Lower lobe of right lung (tissue), 2 donors: ENCODE data around the gene CRYGA. TPM values are rescaled to one million over a fixed set of nuclear protein-coding genes. Genes with fewer than 3 reads are reported as not detected.

Experiments used
- ATAC-seq, 2 donors: fragments of 200-7000 bp; cut with Tn5 transposase; one replicate each; pipeline ENCODE4 v1.9.1; 2020 to 2022; ENCODE audit warnings: mild to moderate bottlenecking in 2 of 2, moderate library complexity in 2 of 2
- DNase-seq: peaks from one replicate; pipeline ENCODE4 v3.0.0-alpha.2; 2020
- H3K27ac ChIP-seq: fragments of 200-600 bp; one replicate; pipeline ENCODE4 v1.8.0; 2022
- H3K27me3 ChIP-seq: fragments of 200-600 bp; one replicate; pipeline ENCODE4 v1.8.0; 2022; ENCODE audit warnings: low read depth
- H3K36me3 ChIP-seq: fragments of 200-600 bp; one replicate; pipeline ENCODE4 v1.8.0; 2022; ENCODE audit warnings: mild to moderate bottlenecking
- H3K4me1 ChIP-seq: fragments of 200-600 bp; one replicate; pipeline ENCODE4 v1.8.0; 2022
- H3K4me3 ChIP-seq: fragments of 200-600 bp; one replicate; pipeline ENCODE4 v1.8.0; 2022; ENCODE audit warnings: mild to moderate bottlenecking
- H3K9me3 ChIP-seq: fragments of 200-600 bp; one replicate; pipeline ENCODE4 v1.8.0; 2022
- intact Hi-C: fragments of 100-400 bp; cut with DNase I; formaldehyde crosslinking; loops from one replicate; pipeline ENCODE4 v1.11.0; 2022
- total RNA-seq: library from RNA; stranded (reverse); fragmentation: NEBNext Ultra II Directional; extraction: Animal tissue kit (Norgen Biotek cat#: 25700); gene quantifications from one replicate; pipeline ENCODE4 v1.2.1, GENCODE V29; 2021
- TF ChIP-seq, protein P1 (sequence below): fragments of 200-600 bp; IDR thresholded peaks from one replicate; pipeline ENCODE4 v1.8.0; 2022; ENCODE audit warnings: antibody characterized with exemption, mild to moderate bottlenecking
- donor health status: DM: no; HTN: yes; CAD: no; lungs with severe emphysema.

CRYGA gene
- total RNA-seq, 1 donor from 2014 or later = not detected

DNA sequence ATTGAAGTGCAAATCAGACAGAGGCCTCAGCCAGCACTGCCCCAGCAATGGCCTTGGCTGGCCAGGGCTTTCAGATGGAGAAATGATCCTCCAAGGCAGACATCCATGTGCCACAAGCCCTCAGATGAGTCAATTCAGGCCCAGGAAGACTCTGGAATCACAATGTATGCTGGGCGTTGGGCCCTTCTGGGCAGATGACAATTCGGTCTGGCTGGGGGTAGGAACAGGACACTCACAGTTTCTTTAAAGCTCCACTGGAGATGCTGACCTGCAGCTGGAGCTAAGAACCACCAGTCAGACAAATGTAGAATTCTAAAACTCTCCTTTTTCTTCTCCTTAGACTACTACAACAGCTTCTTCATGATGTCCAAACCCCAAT lies 26.7 kb downstream of the CRYGA start:
- no peak overlapping the region for H3K27ac ChIP-seq
- H3K27me3 ChIP-seq = no peaks in the 10 kb centered on the region
- H3K4me3 ChIP-seq = no peak overlapping the region
- H3K36me3 ChIP-seq = no peaks in the 10 kb centered on the region
- DNase-seq (no peak), ATAC-seq (no peak)
- intact Hi-C loops = no loop called here
- no peaks in the 10 kb centered on the region for H3K4me1 ChIP-seq
- H3K9me3 ChIP-seq = no peaks in the 10 kb centered on the region
- TF ChIP-seq, protein P1, sequence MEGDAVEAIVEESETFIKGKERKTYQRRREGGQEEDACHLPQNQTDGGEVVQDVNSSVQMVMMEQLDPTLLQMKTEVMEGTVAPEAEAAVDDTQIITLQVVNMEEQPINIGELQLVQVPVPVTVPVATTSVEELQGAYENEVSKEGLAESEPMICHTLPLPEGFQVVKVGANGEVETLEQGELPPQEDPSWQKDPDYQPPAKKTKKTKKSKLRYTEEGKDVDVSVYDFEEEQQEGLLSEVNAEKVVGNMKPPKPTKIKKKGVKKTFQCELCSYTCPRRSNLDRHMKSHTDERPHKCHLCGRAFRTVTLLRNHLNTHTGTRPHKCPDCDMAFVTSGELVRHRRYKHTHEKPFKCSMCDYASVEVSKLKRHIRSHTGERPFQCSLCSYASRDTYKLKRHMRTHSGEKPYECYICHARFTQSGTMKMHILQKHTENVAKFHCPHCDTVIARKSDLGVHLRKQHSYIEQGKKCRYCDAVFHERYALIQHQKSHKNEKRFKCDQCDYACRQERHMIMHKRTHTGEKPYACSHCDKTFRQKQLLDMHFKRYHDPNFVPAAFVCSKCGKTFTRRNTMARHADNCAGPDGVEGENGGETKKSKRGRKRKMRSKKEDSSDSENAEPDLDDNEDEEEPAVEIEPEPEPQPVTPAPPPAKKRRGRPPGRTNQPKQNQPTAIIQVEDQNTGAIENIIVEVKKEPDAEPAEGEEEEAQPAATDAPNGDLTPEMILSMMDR = no peak

DNA sequence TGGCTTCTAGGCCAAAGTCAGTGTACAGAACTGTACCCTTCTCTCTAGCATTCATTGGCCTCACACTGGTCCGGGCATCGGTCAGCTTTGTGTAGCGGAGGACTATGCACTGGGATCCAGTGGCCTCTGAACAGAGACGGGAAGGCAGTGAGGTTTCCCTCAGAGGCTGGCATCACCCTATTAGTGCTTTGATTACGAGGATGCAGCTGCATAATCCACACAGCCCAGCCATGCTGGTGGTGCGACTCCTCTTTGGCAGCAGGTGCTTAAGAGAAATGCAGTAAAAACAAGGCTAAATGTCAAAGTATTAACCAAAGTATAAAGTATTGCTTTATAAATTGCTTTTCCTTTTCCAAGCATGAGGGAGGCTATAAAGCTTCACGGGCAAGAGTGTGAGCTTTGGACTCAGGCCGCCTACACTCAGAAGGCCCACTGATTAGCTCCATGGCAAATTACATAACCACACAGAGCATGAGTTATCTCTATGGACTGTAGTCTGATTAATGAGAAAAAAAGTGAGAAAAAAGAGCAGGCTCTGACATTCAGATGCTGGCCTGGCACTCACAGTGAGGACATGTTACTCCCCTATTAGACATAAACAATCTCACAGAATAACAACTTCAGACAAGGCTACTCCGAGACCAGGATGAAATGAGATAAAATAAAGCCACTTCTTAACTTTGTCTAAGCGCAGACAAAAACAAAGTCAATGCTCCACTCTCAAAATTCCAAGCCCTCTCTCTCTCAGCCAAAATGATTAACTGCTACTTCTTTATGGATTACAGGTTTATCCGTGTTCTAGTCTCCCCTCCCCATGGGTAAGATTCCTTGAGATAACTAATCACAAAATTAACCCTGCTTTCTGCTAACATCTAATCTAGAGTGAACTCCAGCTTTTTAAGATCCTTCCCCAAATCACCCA lies 27.3 kb downstream of the CRYGA start:
- TF ChIP-seq, protein P1 = no peak
- Histone ChIP-seq H3K4me3 (no peak overlapping the region), H3K9me3 (no peaks in the 10 kb centered on the region), H3K4me1 (no peaks in the 10 kb centered on the region), H3K27ac (no peak overlapping the region), H3K36me3 (no peaks in the 10 kb centered on the region), H3K27me3 (no peaks in the 10 kb centered on the region)
- ATAC-seq = no peak
- no peak for DNase-seq
- intact Hi-C loops = no loop called here

DNA sequence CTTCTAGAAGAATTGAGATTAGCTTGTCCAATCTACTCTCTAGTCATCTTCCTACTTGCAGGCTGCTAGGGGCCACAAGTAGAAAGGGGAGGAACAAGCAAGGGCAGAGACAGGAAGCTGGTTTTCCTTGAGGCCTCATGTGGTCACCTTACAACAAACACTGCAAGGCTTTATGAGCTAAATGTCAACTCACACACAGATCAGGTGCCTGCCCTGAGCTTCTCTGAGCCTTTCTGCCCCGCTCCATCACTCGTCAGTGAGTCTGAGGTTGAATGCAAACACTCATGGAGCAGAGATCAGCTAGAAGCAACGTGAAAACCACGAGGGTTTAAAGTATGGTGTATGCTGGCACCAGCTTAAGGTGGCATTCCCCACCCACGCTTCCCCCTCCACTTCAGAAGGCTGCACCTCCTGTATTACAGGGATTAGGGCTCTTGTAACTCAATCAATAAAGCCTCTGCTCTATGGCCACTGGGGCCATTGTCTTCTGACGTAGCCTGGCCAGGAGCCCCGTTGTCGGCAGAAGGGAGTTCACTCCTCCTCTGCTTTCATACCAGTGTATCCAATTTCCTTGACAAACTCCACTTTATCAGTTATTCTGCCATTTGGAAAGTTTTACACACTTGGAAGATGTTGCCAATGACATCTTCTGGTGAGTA lies 28.3 kb downstream of the CRYGA start:
- no peaks in the 10 kb centered on the region for H3K9me3 ChIP-seq

DNA sequence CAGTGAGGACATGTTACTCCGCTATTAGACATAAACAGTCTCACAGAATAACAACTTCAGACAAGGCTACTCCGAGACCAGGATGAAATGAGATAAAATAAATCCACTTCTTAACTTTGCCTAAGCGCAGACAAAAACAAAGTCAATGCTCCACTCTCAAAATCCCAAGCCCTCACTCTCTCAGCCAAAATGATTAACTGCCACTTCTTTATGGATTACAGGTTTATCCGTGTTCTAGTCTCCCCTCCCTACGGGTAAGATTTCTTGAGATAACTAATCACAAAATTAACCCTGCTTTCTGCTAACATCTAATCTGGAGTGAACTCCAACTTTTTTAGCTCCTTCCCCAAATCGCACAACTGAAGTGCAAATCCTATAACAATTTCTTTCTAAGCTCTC lies 32.7 kb downstream of the CRYGA start:
- TF ChIP-seq, protein P1 = no peak
- no peaks in the 10 kb centered on the region for H3K36me3 ChIP-seq
- H3K27ac ChIP-seq = no peak overlapping the region
- intact Hi-C loops = no loop called here
- no peaks in the 10 kb centered on the region for H3K9me3 ChIP-seq
- no peaks in the 10 kb centered on the region for H3K4me1 ChIP-seq
- ATAC-seq (no peak), DNase-seq (no peak)
- H3K4me3 ChIP-seq = no peak overlapping the region
- no peaks in the 10 kb centered on the region for H3K27me3 ChIP-seq

More for the DNA sequence above, 28.3 kb downstream of the CRYGA start:
- no peak overlapping the region for H3K27ac ChIP-seq
- DNase-seq = no peak
- no peaks in the 10 kb centered on the region for H3K36me3 ChIP-seq
- H3K27me3 ChIP-seq = no peaks in the 10 kb centered on the region
- TF ChIP-seq, protein P1 = no peak
- ATAC-seq = no peak
- H3K4me3 ChIP-seq = no peak overlapping the region
- H3K4me1 ChIP-seq = no peaks in the 10 kb centered on the region
- intact Hi-C loops = no loop called here

DNA sequence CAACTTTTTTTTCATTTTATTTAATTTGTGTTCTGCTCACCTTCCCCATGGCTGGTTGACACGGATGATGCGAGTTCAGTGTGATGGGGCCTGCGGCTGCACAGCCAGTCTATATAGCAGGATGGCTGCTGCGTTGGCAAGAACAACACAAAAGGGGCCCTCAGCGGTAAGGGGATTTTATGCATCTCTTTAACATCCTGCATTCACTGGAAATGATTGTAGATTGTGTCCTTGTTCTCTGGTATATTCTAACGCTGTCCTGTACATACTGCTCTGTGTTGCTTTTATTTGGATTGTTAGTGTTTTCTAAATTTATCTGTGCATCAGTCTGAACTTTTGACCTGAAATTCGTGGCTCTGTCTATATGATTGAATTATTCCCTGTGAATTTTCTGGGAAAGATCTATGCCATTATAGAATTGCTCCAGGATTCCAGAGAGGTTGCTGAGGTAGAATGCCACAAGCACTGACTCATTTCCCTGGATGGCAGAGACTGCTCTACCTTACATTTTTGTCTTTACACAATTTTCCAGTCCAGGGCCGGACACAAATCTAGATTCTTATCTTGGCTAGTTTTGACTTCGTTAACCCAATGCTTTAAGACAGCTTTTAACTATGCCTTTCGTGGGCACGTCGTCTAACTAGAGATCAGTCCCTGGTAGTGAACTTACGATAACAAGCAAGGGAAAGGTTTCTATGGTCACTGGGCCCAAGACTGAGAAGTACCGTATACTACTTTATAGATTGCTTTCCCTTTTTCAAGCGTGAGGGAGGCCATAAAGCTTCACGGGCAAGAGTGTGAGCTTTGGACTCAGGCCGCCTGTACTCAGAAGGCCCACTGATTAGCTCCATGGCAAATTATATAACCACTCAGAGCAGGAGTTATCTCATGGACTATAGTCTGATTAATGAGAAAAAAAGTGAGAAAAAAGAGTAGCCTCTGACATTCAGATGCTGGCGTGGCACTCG lies 33.4 kb downstream of the CRYGA start, which contains the start of gene CRYGC:
TSS of gene CRYGC (minus strand) at position 85 of the 968 bp plus-strand sequence. CDS start at position 49, 36 bp downstream.
- ATAC-seq (no peak), DNase-seq (no peak)
- no peak within 1 kb of the TSS for H3K27ac ChIP-seq
- H3K9me3 ChIP-seq = no peaks in the 10 kb centered on the region
- TF ChIP-seq, protein P1 = no peak
- H3K36me3 ChIP-seq = no peaks in the 10 kb centered on the region
- H3K27me3 ChIP-seq = no peaks in the 10 kb centered on the region
- intact Hi-C loops = no loop called here
- no peaks in the 10 kb centered on the region for H3K4me1 ChIP-seq
- H3K4me3 ChIP-seq = no peak within 1 kb of the TSS
